Measurements from ENCODE around the gene LDHD. TPM values are rescaled to one million over a fixed set of nuclear protein-coding genes. Genes with fewer than 3 reads are reported as not detected.

LDHD gene
- total RNA-seq, 6 experiments from 2014 or later = 62.9 to 98.5 (median 90.2) TPM

DNA sequence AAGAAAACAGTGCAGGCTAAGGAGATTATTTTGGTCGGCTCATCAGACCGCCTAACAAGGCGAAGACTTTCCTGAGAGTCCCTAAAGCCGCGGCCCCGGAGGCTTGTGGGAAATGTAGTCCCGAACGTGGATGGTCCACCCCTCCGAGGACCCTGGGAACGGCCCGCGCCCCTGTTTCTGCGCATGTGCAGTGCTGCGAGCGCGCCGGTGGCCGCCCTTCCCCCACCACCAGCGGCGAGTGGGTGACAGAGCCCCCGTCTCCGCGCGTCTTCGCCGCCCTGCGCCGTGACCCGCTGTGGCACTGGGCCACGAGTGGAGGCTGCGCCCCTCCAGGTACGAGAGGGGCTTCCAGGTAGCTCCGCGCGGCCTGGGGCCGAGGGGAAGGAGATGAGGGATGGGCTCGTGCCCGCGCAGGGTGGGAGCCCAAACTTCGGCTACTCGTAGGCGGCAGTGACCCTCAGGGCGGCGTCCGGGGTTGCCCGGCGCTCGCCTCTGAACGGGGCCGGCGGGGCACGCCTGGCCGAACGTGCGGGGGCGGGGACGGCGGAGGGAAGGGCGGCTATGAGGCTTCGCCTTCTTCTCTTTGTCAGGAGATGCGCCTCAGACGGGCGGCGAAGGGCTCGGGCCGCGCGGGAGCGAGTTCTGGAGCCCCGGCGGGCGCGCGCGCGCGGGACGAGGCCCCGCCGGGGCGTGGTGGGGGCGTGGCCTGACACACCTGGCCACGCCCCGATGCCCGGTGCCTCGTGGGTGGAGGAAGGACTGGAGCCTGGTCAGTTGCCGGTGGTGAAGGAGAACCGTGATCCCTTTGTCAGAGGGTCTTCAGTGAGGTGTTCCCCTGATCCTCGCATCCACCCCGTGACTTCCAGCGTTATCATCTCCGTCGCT is 32.0 kb upstream of the LDHD start, which contains the start of gene ZFP1:
Gene ZFP1, plus strand, starts transcription at position 214 of the 885 bp plus-strand sequence. CDS start 4,428 bp downstream, outside the sequence.
- WGBS (ENCODE audit: insufficient coverage, low coverage, low lambda C conversion rate, missing lambda C conversion rate) = 12% methylated on average over 13 of the region's 93 CpGs
- H3K9me3 ChIP-seq = peaks cover 0 to 7% (median 2%) of the 10 kb centered on the region in 4 donors
- H3K27me3 ChIP-seq = no peaks in the 10 kb centered on the region
- TF ChIP-seq, protein P1, sequence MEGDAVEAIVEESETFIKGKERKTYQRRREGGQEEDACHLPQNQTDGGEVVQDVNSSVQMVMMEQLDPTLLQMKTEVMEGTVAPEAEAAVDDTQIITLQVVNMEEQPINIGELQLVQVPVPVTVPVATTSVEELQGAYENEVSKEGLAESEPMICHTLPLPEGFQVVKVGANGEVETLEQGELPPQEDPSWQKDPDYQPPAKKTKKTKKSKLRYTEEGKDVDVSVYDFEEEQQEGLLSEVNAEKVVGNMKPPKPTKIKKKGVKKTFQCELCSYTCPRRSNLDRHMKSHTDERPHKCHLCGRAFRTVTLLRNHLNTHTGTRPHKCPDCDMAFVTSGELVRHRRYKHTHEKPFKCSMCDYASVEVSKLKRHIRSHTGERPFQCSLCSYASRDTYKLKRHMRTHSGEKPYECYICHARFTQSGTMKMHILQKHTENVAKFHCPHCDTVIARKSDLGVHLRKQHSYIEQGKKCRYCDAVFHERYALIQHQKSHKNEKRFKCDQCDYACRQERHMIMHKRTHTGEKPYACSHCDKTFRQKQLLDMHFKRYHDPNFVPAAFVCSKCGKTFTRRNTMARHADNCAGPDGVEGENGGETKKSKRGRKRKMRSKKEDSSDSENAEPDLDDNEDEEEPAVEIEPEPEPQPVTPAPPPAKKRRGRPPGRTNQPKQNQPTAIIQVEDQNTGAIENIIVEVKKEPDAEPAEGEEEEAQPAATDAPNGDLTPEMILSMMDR (IDR thresholded peaks at IDR 0.05) = no peak
- TF ChIP-seq POLR2A (IDR thresholded peaks at IDR 0.05) = peak; percentile 51
- ATAC-seq = peak; percentile 95 to 97 (median 96)
- peak; percentile 91 to 95 (median 95) for DNase-seq
- peak within 1 kb of the TSS; percentile 59 to 92 (median 74) for H3K27ac ChIP-seq
- intact Hi-C loops (cut with DNase I) = no loop called here
- H3K4me3 ChIP-seq = peak within 1 kb of the TSS; percentile 85 to 100 (median 95)
- peaks cover 0 to 12% (median 0%) of the 10 kb centered on the region in 4 donors for H3K4me1 ChIP-seq
- peaks cover 0 to 7% (median 0%) of the 10 kb centered on the region in 4 donors for H3K36me3 ChIP-seq

DNA sequence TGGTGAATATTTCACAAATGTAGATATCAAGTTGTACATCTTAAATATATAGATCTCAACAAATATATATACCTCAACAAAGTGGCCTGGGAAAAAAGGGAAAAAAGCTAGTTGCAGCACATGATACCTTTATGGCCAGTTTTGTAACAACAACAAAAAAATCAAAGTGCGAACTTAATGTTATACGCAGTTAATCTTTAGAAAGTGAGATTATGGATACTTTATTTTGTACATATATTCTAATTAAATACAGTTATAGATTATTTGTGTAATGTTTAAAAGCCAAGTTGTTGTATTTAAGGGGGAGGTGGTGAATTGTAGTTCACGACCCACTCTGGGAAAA is 31.4 kb upstream of the LDHD start:
- TF ChIP-seq POLR2A (IDR thresholded peaks at IDR 0.05) = no peak
- TF ChIP-seq, protein P1 (IDR thresholded peaks at IDR 0.05) = no peak
- WGBS (ENCODE audit: insufficient coverage, low coverage, low lambda C conversion rate, missing lambda C conversion rate) = 40% methylated on average over 3 of the region's 3 CpGs
- Histone ChIP-seq H3K27ac (peak overlapping the region; percentile 59 to 92 (median 74)), H3K4me3 (peak overlapping the region; percentile 85 to 100 (median 95)), H3K27me3 (no peaks in the 10 kb centered on the region), H3K4me1 (peaks cover 0 to 12% (median 0%) of the 10 kb centered on the region in 4 donors), H3K36me3 (peaks cover 0 to 7% (median 0%) of the 10 kb centered on the region in 4 donors), H3K9me3 (peaks cover 0 to 7% (median 2%) of the 10 kb centered on the region in 4 donors)
- ATAC-seq (no peak), DNase-seq (no peak)
- intact Hi-C loops (cut with DNase I) = no loop called here

- no peaks in the 10 kb centered on the region for H3K9me3 ChIP-seq
- no peak overlapping the region for H3K4me3 ChIP-seq
- H3K4me1 ChIP-seq = peaks cover 0 to 4% (median 0%) of the 10 kb centered on the region in 4 donors
- no peaks in the 10 kb centered on the region for H3K27me3 ChIP-seq
- peaks cover 0 to 7% (median 0%) of the 10 kb centered on the region in 4 donors for H3K36me3 ChIP-seq
- 71% methylated on average over 5 of the region's 6 CpGs for WGBS (ENCODE audit: insufficient coverage, low coverage, low lambda C conversion rate, missing lambda C conversion rate)
- TF ChIP-seq POLR2A (IDR thresholded peaks at IDR 0.05) = no peak
- TF ChIP-seq, protein P1 (IDR thresholded peaks at IDR 0.05) = no peak
- ATAC-seq (no peak), DNase-seq (no peak)
- no peak overlapping the region for H3K27ac ChIP-seq
- intact Hi-C loops (cut with DNase I) = no loop called here
These were observed 27.4 kb upstream of the LDHD start for GRCh38 chr16:75143941-75144340.

DNA sequence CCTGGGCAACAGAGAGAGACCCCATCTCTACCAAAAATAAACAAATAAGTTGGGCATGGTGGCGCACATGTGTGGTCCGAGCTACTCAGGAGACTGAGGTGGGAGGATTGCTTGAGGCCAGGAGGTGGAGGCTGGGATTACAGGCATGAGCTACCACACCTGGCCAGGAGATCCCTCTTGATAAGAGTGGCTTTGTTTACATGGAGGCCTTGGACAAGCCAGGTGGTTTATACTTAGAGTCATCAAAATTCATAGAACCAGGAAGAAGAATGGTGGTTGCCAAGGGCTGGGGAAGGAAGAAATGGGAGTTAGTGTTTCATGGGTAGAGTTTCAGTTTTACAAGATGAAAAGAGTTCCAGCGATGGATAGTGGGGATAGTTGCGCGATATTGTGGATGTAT is 22.9 kb upstream of the LDHD start:
- Histone ChIP-seq H3K36me3 (peaks cover 0 to 12% (median 0%) of the 10 kb centered on the region in 4 donors), H3K9me3 (no peaks in the 10 kb centered on the region), H3K27ac (no peak overlapping the region), H3K4me3 (no peak overlapping the region), H3K4me1 (no peaks in the 10 kb centered on the region), H3K27me3 (no peaks in the 10 kb centered on the region)
- intact Hi-C loops (cut with DNase I) = no loop called here
- WGBS (ENCODE audit: insufficient coverage, low coverage, low lambda C conversion rate, missing lambda C conversion rate) = 98% methylated on average over 3 of the region's 5 CpGs
- ATAC-seq (no peak), DNase-seq (no peak)
- TF ChIP-seq POLR2A (IDR thresholded peaks at IDR 0.05) = no peak
- TF ChIP-seq, protein P1 (IDR thresholded peaks at IDR 0.05) = no peak
